Activated naive CD8-positive, alpha-beta T cell treated with anti-CD3 and anti-CD28 coated beads, Interleukin-2, amount 10 ng/mL, durations not matched to agents 7 days and 5 days (primary cell): Measurements from ENCODE around the gene EPHX1. TPM values are rescaled to one million over a fixed set of nuclear protein-coding genes. Genes with fewer than 3 reads are reported as not detected.
"Not testable (repeated sequence)": the region's sequence is repeated elsewhere in the genome, so short reads cannot be mapped to it uniquely, and the experiment has no call there.

ENCODE experiments used
- ATAC-seq: fragments of 150-1000 bp; cut with Tn5 transposase; one replicate; pipeline ENCODE4 v1.10.0; 2021; ENCODE audit warnings: low read depth, moderate library complexity
- POLR2A ChIA-PET: fragments of 350-600 bp; sonication (Branson Sonifier 250); formaldehyde crosslinking; loops from one replicate; lab custom pipeline; 2021; ENCODE audit warnings: antibody characterized with exemption; lab: Charles Lee
- DNase-seq: peaks from one replicate; pipeline ENCODE4 v3.0.0; 2021
- H3K27ac Mint-ChIP-seq: one replicate; pipeline ENCODE4 v1.8.0; 2022; ENCODE audit warnings: mild to moderate bottlenecking, mixed read lengths
- H3K27me3 Mint-ChIP-seq: one replicate; pipeline ENCODE4 v1.8.0; 2022; ENCODE audit warnings: mild to moderate bottlenecking, moderate library complexity, mixed read lengths
- H3K36me3 Mint-ChIP-seq: one replicate; pipeline ENCODE4 v1.8.0; 2021; ENCODE audit warnings: mild to moderate bottlenecking, mixed read lengths
- H3K4me1 Mint-ChIP-seq: one replicate; pipeline ENCODE4 v1.8.0; 2021; ENCODE audit warnings: mixed read lengths
- H3K4me3 Mint-ChIP-seq: one replicate; pipeline ENCODE4 v1.8.0; 2022; ENCODE audit warnings: mild to moderate bottlenecking, moderate library complexity, mixed read lengths
- H3K9me3 Mint-ChIP-seq: one replicate; pipeline ENCODE4 v1.8.0; 2021; ENCODE audit warnings: mixed read lengths
- total RNA-seq, 2 experiments: library from RNA; stranded (reverse); gene quantifications; one replicate each; pipeline ENCODE4 v1.2.3, GENCODE V29; 2021

EPHX1 gene
- total RNA-seq, 2 experiments from 2014 or later, result 2.3 to 2.5 TPM

DNA sequence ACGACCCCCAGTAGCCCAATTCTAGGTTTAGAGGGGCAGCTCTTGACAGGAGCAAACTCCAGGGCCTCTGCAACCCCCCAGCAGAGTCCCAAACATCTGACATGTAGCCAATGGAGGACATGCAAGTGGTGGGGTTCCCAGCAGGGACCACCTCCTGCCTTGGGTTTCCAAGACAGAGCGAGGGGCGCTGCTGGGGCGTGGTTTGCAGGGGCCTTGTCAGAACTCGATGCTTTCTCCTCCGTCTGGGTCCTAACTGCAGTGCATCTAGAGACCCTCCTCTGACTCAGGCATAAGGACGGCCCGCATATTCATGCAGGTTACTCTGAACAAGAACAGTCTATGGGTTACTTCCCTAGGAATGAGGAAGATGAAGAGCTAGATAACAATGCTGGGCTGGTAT lies 17.2 kb downstream of the EPHX1 start:
- no peak for ATAC-seq
- Mint-ChIP-seq H3K9me3 (no peaks in the 10 kb centered on the region), H3K27me3 (no peaks in the 10 kb centered on the region), H3K4me1 (no peaks in the 10 kb centered on the region), H3K36me3 (no peaks in the 10 kb centered on the region), H3K27ac (no peak overlapping the region), H3K4me3 (no peak overlapping the region)
- no peak for DNase-seq
- POLR2A ChIA-PET, result interaction anchor here (0.9 kb wide), 1 partner anchor 49 kb away, joined by 3 read pairs; the partner anchor contains the start of gene SRP9

DNA sequence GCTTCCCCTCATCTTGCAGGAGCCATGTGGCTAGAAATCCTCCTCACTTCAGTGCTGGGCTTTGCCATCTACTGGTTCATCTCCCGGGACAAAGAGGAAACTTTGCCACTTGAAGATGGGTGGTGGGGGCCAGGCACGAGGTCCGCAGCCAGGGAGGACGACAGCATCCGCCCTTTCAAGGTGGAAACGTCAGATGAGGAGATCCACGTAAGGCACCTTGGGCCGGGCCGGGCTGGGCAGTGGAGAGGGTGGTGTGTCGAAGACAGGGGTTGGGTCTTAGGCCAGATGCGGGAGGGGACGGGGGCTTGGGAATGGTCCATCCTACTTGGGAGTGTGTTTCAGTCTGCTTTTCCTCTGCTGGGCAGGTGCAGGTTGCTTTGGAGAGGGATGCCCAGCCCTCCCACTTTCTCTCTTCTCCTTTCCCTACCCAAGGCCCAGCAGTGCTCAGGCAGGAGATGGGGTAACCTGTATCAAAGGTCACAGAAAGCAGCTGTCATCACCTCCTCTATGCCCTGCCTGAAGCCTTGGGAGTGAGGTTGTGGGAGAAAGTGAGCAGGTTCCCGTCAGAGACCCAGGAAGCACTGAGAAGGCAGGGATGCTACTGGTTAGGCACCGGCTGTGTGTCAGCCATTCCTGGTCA lies 18.9 kb downstream of the EPHX1 start:
- H3K4me1 Mint-ChIP-seq, result no peaks in the 10 kb centered on the region
- DNase-seq, result no peak
- POLR2A ChIA-PET, result no interaction called here
- H3K9me3 Mint-ChIP-seq, result no peaks in the 10 kb centered on the region
- no peak overlapping the region for H3K4me3 Mint-ChIP-seq
- H3K27me3 Mint-ChIP-seq, result no peaks in the 10 kb centered on the region
- ATAC-seq, result no peak
- no peaks in the 10 kb centered on the region for H3K36me3 Mint-ChIP-seq
- H3K27ac Mint-ChIP-seq, result no peak overlapping the region

DNA sequence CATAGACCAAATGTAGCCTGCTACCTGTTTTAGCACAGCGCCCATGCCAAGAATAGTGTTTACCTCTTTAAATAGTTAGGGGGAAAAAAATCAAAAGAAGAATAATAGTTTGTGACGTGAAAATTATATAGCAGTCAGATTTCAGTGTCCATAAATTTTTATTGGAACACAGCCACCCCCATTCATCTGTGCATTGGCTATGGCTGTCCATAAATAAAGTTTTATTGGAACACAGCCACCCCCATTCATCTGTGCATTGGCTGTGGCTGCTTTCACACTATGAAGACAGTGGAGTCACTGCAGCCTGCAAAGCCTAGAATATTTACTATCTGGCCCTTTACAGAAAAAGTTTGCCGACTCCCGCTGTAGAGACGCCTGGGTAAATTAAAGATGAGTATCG lies 20.9 kb downstream of the EPHX1 start:
- Mint-ChIP-seq H3K9me3 (no peaks in the 10 kb centered on the region), H3K4me3 (no peak overlapping the region), H3K36me3 (no peaks in the 10 kb centered on the region), H3K27me3 (no peaks in the 10 kb centered on the region), H3K4me1 (no peaks in the 10 kb centered on the region), H3K27ac (no peak overlapping the region)
- DNase-seq (no peak), ATAC-seq (no peak)
- POLR2A ChIA-PET, result no interaction called here

DNA sequence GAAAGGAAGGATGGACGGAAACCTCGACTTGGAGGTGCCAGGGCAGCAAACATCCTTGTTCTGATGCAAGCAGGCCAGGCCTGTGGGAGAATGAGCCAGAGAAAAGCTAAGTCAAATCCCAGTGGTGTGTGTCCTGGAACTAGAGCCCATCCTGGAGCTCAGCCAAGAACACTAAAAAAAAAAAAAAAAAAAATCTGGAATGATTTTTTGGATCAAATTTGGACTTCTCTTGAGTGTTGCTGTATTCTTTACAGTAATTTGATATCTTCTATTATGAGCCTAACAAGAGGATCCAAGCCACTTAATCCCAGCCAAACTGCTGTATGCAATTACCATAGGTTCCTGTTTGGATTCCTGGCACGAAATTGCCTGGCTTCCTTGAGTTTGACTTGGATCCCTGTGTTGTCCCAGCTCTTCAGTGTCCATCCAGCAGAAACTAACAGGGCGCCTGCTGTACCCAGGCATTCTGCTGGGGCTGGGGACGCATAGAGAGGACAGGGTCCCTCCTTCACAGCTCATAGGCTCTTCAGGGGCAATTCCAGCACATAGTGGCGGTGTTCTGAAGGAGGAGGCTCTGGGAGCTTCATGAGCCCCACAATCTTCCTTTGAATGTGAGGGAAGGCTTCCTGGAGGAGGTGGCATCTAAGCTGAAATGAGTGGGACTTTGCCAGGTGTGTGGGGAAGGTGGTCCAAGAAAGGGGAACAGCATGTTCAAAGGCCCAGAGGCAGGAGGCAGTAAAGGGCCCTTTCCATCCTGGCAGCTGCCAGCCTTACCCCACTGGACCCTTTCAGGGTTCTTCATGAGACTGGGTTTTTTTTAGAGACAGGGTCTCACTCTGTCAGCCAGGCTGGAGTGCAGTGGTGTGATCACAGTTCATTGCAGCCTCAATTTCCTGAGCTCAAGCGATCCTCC lies 24.7 kb downstream of the EPHX1 start:
- Mint-ChIP-seq H3K9me3 (no peaks in the 10 kb centered on the region), H3K36me3 (no peaks in the 10 kb centered on the region), H3K4me1 (no peaks in the 10 kb centered on the region), H3K27me3 (no peaks in the 10 kb centered on the region), H3K4me3 (no peak overlapping the region), H3K27ac (no peak overlapping the region)
- POLR2A ChIA-PET, result interaction anchor here (0.6 kb wide), 1 partner anchor 531 kb away, joined by 4 read pairs; no protein-coding TSS in a partner anchor
- no peak for ATAC-seq
- DNase-seq, result no peak

DNA sequence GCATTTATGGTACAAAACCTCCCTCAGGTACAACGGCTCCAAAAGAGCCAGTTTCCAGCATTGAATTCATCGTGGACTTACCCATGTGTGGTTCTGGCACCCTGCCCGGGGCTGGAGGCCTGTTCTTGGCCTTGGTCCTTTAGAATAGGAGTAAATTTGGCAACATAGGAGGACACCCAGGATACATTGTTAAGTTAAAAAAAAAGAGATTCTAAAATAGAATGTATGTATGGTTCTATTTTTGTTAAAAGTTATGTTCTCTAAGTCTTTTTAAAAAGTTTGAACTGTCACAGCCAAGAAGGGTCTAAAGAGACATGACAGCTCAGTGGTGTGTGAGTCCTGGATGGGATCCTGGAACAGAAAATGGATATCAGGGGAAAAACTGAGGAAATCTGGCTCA lies 25.9 kb downstream of the EPHX1 start:
- H3K27ac Mint-ChIP-seq, result no peak overlapping the region
- no peaks in the 10 kb centered on the region for H3K27me3 Mint-ChIP-seq
- no peaks in the 10 kb centered on the region for H3K36me3 Mint-ChIP-seq
- no peaks in the 10 kb centered on the region for H3K4me1 Mint-ChIP-seq
- ATAC-seq, result no peak
- H3K9me3 Mint-ChIP-seq, result no peaks in the 10 kb centered on the region
- POLR2A ChIA-PET, result interaction anchor here (0.6 kb wide), 1 partner anchor 19 kb away, joined by 3 read pairs; no protein-coding TSS in a partner anchor
- DNase-seq, result no peak
- H3K4me3 Mint-ChIP-seq, result no peak overlapping the region

DNA sequence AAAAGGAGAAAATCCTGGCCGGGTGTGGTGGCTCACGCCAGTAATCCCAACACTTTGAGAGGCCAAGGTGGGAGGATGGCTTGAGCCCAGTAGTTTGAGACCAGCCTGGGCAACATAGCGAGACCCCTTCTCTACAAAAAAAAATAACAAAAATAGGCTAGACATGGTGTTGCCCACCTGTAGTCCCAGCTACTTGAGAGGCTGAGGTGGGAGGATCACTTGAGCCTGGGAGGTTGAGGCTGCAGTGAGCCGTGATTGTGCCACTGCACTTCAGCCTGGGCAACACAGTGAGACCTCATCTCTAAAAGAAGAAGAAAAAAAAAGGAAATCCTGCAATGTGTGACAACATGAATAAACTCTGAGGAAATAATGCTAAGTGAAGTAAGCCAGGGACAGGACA lies 26.4 kb downstream of the EPHX1 start:
- POLR2A ChIA-PET, result interaction anchor here (0.6 kb wide), 1 partner anchor 19 kb away, joined by 3 read pairs; no protein-coding TSS in a partner anchor
- H3K4me1 Mint-ChIP-seq, ATAC-seq, H3K27ac Mint-ChIP-seq, H3K27me3 Mint-ChIP-seq, H3K4me3 Mint-ChIP-seq, DNase-seq, H3K36me3 Mint-ChIP-seq, H3K9me3 Mint-ChIP-seq: not testable (repeated sequence)

DNA sequence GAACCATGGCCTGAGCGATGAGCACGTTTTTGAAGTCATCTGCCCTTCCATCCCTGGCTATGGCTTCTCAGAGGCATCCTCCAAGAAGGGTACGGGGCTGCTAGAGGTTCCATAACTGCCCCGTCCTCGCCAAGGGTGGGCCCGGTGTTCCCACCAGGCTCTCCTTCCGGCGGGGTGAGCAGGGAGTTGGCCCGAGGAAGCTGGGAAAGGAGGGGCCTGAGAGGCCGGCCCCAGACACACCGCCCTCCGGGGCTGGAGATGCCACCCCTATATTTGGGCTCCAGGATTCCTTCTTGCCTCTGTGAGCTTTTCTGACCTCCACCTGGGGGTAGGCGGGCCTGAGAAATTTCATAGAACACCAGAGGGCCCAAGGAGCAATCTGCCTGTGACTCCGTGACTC lies 28.9 kb downstream of the EPHX1 start:
- no peak overlapping the region for H3K4me3 Mint-ChIP-seq
- H3K36me3 Mint-ChIP-seq, result no peaks in the 10 kb centered on the region
- no peak overlapping the region for H3K27ac Mint-ChIP-seq
- no peaks in the 10 kb centered on the region for H3K27me3 Mint-ChIP-seq
- DNase-seq (no peak), ATAC-seq (no peak)
- POLR2A ChIA-PET, result interaction anchor here (1.2 to 1.4 kb wide), 2 partner anchors 27 to 43 kb away, joined by 3 read pairs; no protein-coding TSS in a partner anchor
- peaks cover 2% of the 10 kb centered on the region for H3K4me1 Mint-ChIP-seq
- no peaks in the 10 kb centered on the region for H3K9me3 Mint-ChIP-seq

DNA sequence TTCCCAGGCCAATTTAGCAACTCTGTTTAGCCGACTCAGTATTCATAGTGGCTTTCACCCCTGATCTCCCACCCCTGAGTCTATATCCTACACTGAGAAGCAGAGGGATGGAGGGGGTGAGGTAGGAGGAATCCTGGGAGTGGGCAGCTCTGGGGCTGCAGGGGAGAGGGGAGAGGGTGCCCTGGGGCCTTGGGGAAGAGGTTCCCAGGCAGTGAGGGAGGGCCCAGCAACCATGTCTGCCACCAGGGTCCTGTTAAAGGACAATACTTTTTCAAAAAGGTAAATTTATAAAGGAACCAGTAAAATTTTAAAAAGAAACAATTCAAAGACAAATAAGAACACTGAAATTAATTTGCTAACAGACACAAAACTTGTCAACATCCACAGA lies 30.3 kb downstream of the EPHX1 start:
- Mint-ChIP-seq H3K4me3 (no peak overlapping the region), H3K4me1 (peaks cover 2% of the 10 kb centered on the region), H3K9me3 (no peaks in the 10 kb centered on the region), H3K27me3 (no peaks in the 10 kb centered on the region), H3K27ac (no peak overlapping the region), H3K36me3 (no peaks in the 10 kb centered on the region)
- DNase-seq (no peak), ATAC-seq (no peak)
- POLR2A ChIA-PET, result interaction anchor here (1.2 kb wide), 1 partner anchor 41 kb away, joined by 3 read pairs; no protein-coding TSS in a partner anchor

DNA sequence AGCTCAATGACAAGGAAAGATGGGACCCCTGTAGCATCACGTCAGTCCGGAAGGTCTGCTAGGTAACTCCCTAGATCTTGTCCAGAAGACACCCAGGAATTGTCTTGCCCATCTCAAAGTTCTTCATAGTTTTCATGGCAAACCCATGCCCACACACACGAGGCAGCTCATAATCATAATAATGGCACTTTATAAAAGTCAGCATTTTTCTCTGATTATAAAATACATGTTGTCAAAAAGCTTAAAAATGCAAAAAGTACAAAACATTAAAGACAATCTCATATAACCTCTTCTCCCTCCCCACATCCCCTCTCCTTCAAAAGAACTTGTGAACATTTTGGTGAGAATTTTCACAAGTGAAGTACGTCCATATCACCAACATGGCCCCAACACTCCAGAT lies 30.8 kb downstream of the EPHX1 start:
- DNase-seq (no peak), ATAC-seq (no peak)
- H3K36me3 Mint-ChIP-seq, result no peaks in the 10 kb centered on the region
- no peaks in the 10 kb centered on the region for H3K27me3 Mint-ChIP-seq
- no peak overlapping the region for H3K4me3 Mint-ChIP-seq
- peak overlapping the region; percentile 0 for H3K27ac Mint-ChIP-seq
- POLR2A ChIA-PET, result interaction anchor here (0.7 kb wide), 1 partner anchor 69 kb away, joined by 3 read pairs; no protein-coding TSS in a partner anchor
- no peaks in the 10 kb centered on the region for H3K9me3 Mint-ChIP-seq
- peaks cover 2% of the 10 kb centered on the region for H3K4me1 Mint-ChIP-seq

DNA sequence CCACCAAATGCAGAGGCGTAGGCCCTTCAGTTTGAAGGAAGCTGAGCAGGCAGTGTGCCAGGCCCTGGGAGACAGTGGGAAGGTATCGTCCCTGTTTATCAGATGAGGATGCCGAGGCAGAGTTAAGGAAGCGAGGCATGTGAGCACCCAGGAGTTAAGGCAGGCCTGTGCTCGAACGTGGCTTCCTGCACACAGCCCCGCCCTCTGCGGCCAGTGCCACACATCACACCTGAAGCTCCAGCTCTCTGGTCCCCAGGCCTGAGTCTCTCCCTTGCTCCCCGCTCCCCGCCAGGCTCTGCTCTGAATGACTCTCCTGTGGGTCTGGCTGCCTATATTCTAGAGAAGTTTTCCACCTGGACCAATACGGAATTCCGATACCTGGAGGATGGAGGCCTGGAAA lies 32.1 kb downstream of the EPHX1 start:
- DNase-seq (no peak), ATAC-seq (no peak)
- no peaks in the 10 kb centered on the region for H3K36me3 Mint-ChIP-seq
- no peak overlapping the region for H3K27ac Mint-ChIP-seq
- H3K9me3 Mint-ChIP-seq, result no peaks in the 10 kb centered on the region
- H3K4me1 Mint-ChIP-seq, result peaks cover 2% of the 10 kb centered on the region
- POLR2A ChIA-PET, result interaction anchor here (0.7 to 0.8 kb wide), 3 partner anchors 17 to 735 kb away, joined by 3 read pairs; no protein-coding TSS in a partner anchor
- no peaks in the 10 kb centered on the region for H3K27me3 Mint-ChIP-seq
- no peak overlapping the region for H3K4me3 Mint-ChIP-seq

DNA sequence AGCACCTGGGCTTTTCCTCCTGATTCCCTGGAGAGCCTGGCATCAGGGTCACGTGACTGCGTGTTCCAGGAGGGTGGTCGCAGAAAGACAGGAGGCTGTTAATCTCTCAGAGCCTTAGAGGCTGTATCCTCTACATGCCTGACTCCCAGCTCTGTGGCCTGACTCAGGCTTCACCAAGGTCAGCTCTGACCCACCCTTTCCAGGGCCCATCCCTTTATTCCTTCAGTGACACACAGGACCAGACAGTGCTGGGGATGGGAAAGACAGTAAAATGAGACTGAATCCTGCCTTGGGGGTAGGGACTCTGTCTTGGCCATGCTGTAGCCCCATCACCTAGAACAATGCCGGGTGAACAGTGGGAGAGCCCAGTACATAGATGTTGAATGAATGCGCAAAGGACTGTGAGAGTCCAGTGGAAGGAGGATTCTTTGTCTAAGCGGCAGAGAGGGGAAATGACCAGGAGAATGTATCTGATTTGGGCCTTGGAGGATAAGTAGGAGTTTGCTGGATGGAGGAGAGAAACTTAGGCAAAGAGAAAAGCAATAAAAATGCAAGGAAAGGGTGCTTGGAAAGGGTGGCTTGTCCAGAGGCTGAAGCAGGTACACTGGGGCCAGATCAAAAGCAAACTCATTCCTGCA lies 33.0 kb downstream of the EPHX1 start:
- Mint-ChIP-seq H3K36me3 (peaks cover under 1% of the 10 kb centered on the region), H3K9me3 (no peaks in the 10 kb centered on the region), H3K27me3 (no peaks in the 10 kb centered on the region), H3K4me3 (no peak overlapping the region), H3K4me1 (peaks cover 4% of the 10 kb centered on the region), H3K27ac (peak overlapping the region; percentile 9)
- no peak for ATAC-seq
- no peak for DNase-seq
- POLR2A ChIA-PET, result interaction anchor here (0.8 kb wide), 1 partner anchor 17 kb away, joined by 3 read pairs; no protein-coding TSS in a partner anchor

DNA sequence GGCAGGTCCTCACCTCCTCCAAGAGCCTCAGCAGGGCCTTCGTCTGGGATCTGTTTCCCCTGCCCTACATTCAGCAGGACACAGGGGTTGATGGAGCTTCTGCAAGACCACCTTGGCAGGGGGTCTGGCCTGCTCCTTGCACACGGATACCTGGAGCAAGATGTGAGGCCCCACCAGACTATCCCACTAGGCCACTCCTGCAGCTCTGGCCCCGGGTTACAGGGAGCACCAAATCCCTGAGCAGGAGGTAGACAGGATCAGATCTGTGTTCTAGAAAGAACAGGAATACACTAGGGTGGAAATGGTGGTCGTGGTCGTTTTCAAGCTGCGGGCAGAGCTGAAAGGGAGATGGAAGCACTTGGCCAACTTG lies 33.5 kb downstream of the EPHX1 start:
- DNase-seq (no peak), ATAC-seq (no peak)
- POLR2A ChIA-PET, result no interaction called here
- Mint-ChIP-seq H3K4me1 (peaks cover 9% of the 10 kb centered on the region), H3K27ac (no peak overlapping the region), H3K36me3 (peaks cover 6% of the 10 kb centered on the region), H3K4me3 (no peak overlapping the region), H3K27me3 (no peaks in the 10 kb centered on the region), H3K9me3 (no peaks in the 10 kb centered on the region)
